AG09309 (cell line): ENCODE data around the gene MYO16.

Source experiments
- DNase-seq: peaks from one replicate; pipeline ENCODE4 v3.0.0-alpha.2; 2010; ENCODE audit warnings: low read depth
- H3K4me3 ChIP-seq: 2 replicates; pipeline ENCODE4 v1.5.1; 2011; ENCODE audit warnings: mild to moderate bottlenecking, low read depth, low read length, moderate library complexity; ENCODE audit not compliant: control insufficient read depth
- CTCF ChIP-seq: IDR thresholded peaks from 2 replicates; pipeline ENCODE4 v1.5.1; 2011; ENCODE audit warnings: mild to moderate bottlenecking, low read depth, low read length, inconsistent platforms; ENCODE audit not compliant: insufficient read depth, control insufficient read depth; ENCODE audit errors: missing control alignments

MYO16 gene

GRCh38 chr13:108917581-108917980 lies 288.2 kb downstream of the MYO16 start:
- DNase-seq = peak; percentile 37
- no peak for TF ChIP-seq CTCF

GRCh38 chr13:108919036-108919907 lies 289.9 kb downstream of the MYO16 start:
- H3K4me3 ChIP-seq = no peak overlapping the region
- TF ChIP-seq CTCF = no peak
- no peak for DNase-seq

More at GRCh38 chr13:108917581-108917980, 288.2 kb downstream of the MYO16 start:
- H3K4me3 ChIP-seq = no peak overlapping the region

GRCh38 chr13:108920137-108920536 lies 290.7 kb downstream of the MYO16 start:
- no peak for TF ChIP-seq CTCF
- no peak overlapping the region for H3K4me3 ChIP-seq
- DNase-seq = no peak

GRCh38 chr13:108921238-108921637 lies 291.8 kb downstream of the MYO16 start:
- DNase-seq = no peak
- no peak overlapping the region for H3K4me3 ChIP-seq
- TF ChIP-seq CTCF = no peak

DNA sequence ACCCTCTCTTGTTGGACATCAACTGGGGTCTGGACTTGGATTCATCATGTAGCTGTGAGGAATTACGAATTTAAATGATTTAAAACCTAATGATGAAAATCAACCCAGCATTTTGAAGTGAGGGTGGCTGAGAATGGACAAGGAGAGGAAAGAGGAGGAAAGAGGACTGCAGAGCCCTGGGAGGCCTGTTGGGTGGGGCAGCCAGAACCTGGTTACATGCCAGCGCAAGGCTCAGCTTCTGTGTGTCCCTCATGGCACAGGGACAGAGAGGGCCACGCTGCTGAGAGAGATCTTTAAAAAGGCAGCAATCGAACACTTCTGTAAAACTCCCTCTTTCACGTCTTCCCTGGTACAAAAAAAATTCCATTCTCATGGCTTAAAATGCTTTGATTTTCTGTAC lies 292.7 kb downstream of the MYO16 start:
- DNase-seq = no peak
- no peak overlapping the region for H3K4me3 ChIP-seq
- no peak for TF ChIP-seq CTCF

DNA sequence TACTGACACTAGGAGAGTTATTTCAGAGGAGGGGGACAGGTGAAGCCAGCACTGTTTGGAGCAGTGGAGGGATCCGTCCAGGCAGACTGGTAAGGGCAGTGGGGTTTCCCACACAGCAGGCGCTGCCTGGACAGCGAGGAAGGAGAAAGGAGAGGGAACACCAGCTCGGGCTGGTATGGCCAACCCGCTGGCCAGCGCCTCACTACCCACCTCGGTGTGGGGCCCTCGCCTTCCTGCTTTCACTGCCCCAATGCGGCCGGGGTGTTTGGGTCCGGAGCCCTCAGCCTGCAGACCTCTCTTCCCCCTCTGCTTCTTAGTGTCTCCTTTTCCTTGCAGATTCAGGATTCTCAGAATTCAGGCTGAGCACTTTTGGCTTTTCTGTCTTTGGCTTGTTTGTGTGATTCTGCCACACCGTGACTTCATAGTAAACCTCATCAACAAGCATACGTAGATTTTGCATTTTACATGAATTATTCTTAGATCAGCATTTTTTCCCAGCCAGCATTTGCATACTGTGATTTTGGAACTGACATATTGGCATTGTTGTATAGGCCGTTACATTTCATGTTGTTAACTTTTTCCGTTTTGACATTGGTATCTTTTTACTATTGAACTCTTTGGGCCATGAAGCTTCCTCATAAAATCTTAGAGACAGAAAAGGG lies 294.1 kb downstream of the MYO16 start:
- H3K4me3 ChIP-seq = no peak overlapping the region
- DNase-seq = no peak
- no peak for TF ChIP-seq CTCF
